Natural killer cell (primary cell): ENCODE measurements around the gene CAP1. TPM values are rescaled to one million over a fixed set of nuclear protein-coding genes. Genes with fewer than 3 reads are reported as not detected.
A peak's percentile ranks its signal among the peaks of the same experiment; 100 is the strongest.

Experiments used
- ATAC-seq, 3 donors: fragments of 150-1000 bp in 2 of 3; fragments of 200-7000 bp in 1 of 3; cut with Tn5 transposase; 1 replicate in 1 of 3; 2 replicates in 2 of 3; pipeline ENCODE4 v1.10.0; 2021; ENCODE audit warnings: mild to moderate bottlenecking in 2 of 3, moderate library complexity in 2 of 3
- DNase-seq, 2 donors: peaks; one replicate each; pipeline versions ENCODE4 v3.0.0 to v3.0.0-alpha.2; 2013 to 2021; ENCODE audit warnings: mixed read lengths in 1 of 2
- H3K27ac ChIP-seq: one replicate; pipeline ENCODE4 v1.5.1; 2013; ENCODE audit warnings: mild to moderate bottlenecking, low read length
- H3K27me3 ChIP-seq: one replicate; pipeline ENCODE4 v1.6.1; 2013; ENCODE audit warnings: low read length; ENCODE audit not compliant: control insufficient read depth, insufficient read depth
- H3K36me3 ChIP-seq: one replicate; pipeline ENCODE4 v1.6.1; 2013; ENCODE audit warnings: low read length; ENCODE audit not compliant: control insufficient read depth, insufficient read depth
- H3K4me1 ChIP-seq: one replicate; pipeline ENCODE4 v1.6.1; 2013; ENCODE audit warnings: low read length; ENCODE audit not compliant: control insufficient read depth, insufficient read depth
- H3K4me3 ChIP-seq: one replicate; pipeline ENCODE4 v1.5.1; 2013; ENCODE audit warnings: low read length
- H3K9me3 ChIP-seq: one replicate; pipeline ENCODE4 v1.6.1; 2013; ENCODE audit warnings: low read length; ENCODE audit not compliant: control insufficient read depth, insufficient read depth
- H3K27ac Mint-ChIP-seq, 2 donors: one replicate each; pipeline ENCODE4 v1.8.0; 2022; ENCODE audit warnings: mild to moderate bottlenecking in 2 of 2, mixed read lengths in 2 of 2, moderate library complexity in 1 of 2
- H3K27me3 Mint-ChIP-seq, 2 donors: one replicate each; pipeline ENCODE4 v1.8.0; 2022; ENCODE audit warnings: low read depth in 2 of 2, mixed read lengths in 2 of 2
- H3K36me3 Mint-ChIP-seq: one replicate; pipeline ENCODE4 v1.8.0; 2022; ENCODE audit warnings: mixed read lengths
- H3K4me1 Mint-ChIP-seq, 2 donors: one replicate each; pipeline ENCODE4 v1.8.0; 2022; ENCODE audit warnings: mixed read lengths in 2 of 2
- H3K4me3 Mint-ChIP-seq: one replicate; pipeline ENCODE4 v1.8.0; 2022; ENCODE audit warnings: mild to moderate bottlenecking, moderate library complexity, mixed read lengths
- H3K9me3 Mint-ChIP-seq, 2 donors: one replicate each; pipeline ENCODE4 v1.8.0; 2022; ENCODE audit warnings: mixed read lengths in 2 of 2
- WGBS: methylation state at CpG from one replicate; pipeline ENCODE4 v1.1.7; 2013; ENCODE audit warnings: missing lambda C conversion rate; ENCODE audit not compliant: insufficient coverage; 5-methylcytosine and 5-hydroxymethylcytosine counted together
- intact Hi-C: fragments of 100-400 bp; cut with micrococcal nuclease; formaldehyde crosslinking; loops from one replicate; pipeline ENCODE4 v1.14.2; 2022
- total RNA-seq, 4 donors: library from RNA; stranded (reverse); fragments of 120-200 nt in 1 of 4; gene quantifications; one replicate each; pipeline versions ENCODE4 v1.2.3 to v1.2.4, GENCODE V29; 2013 to 2022
- TF ChIP-seq, protein P1 (sequence below): fragments of 200-600 bp; IDR thresholded peaks from one replicate; pipeline ENCODE4 v1.8.0; 2022; ENCODE audit warnings: antibody characterized with exemption

CAP1 gene
- 100 to 1,000 TPM; 482 to 541 (median 537) TPM for total RNA-seq
- 452 TPM for total RNA-seq (2013)

GRCh38 chr1:40040511-40041465, at the start of gene CAP1:
Gene CAP1 (plus strand): TSS chr1:40040729. CDS start chr1:40059347, 18,618 bp downstream.
- ATAC-seq: peak; percentile 91 to 98 (median 91)
- Histone ChIP-seq H3K27ac (peak within 1 kb of the TSS; percentile 98), H3K9me3 (no peaks in the 10 kb centered on the region), H3K27me3 (no peaks in the 10 kb centered on the region), H3K4me1 (peaks cover 73% of the 10 kb centered on the region), H3K36me3 (peaks cover 14% of the 10 kb centered on the region), H3K4me3 (peak within 1 kb of the TSS; percentile 99)
- intact Hi-C loops: loop anchor here (2.0 kb wide), 2 partner anchors 18 to 218 kb away; partner anchors contain the start of gene ZMPSTE24
- H3K4me1 Mint-ChIP-seq: peaks cover 69 to 77% of the 10 kb centered on the region in 2 donors
- H3K27me3 Mint-ChIP-seq: no peaks in the 10 kb centered on the region
- DNase-seq: peak; percentile 99 to 100
- TF ChIP-seq, protein P1, sequence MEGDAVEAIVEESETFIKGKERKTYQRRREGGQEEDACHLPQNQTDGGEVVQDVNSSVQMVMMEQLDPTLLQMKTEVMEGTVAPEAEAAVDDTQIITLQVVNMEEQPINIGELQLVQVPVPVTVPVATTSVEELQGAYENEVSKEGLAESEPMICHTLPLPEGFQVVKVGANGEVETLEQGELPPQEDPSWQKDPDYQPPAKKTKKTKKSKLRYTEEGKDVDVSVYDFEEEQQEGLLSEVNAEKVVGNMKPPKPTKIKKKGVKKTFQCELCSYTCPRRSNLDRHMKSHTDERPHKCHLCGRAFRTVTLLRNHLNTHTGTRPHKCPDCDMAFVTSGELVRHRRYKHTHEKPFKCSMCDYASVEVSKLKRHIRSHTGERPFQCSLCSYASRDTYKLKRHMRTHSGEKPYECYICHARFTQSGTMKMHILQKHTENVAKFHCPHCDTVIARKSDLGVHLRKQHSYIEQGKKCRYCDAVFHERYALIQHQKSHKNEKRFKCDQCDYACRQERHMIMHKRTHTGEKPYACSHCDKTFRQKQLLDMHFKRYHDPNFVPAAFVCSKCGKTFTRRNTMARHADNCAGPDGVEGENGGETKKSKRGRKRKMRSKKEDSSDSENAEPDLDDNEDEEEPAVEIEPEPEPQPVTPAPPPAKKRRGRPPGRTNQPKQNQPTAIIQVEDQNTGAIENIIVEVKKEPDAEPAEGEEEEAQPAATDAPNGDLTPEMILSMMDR: no peak
- peak within 1 kb of the TSS; percentile 96 to 98 for H3K27ac Mint-ChIP-seq
- peak within 1 kb of the TSS; percentile 84 for H3K4me3 Mint-ChIP-seq
- H3K36me3 Mint-ChIP-seq: no peaks in the 10 kb centered on the region
- under 1% methylated on average over 65 of the region's 65 CpGs for WGBS
- no peaks in the 10 kb centered on the region for H3K9me3 Mint-ChIP-seq

GRCh38 chr1:39992234-39992633, 48.3 kb upstream of the CAP1 start:
- H3K4me3 Mint-ChIP-seq: no peak overlapping the region
- H3K36me3 Mint-ChIP-seq: no peaks in the 10 kb centered on the region
- TF ChIP-seq, protein P1: no peak
- peaks cover 24 to 26% of the 10 kb centered on the region in 2 donors for H3K4me1 Mint-ChIP-seq
- no peak for ATAC-seq
- intact Hi-C loops: no loop called here
- no peak overlapping the region for H3K27ac Mint-ChIP-seq
- no peaks in the 10 kb centered on the region for H3K9me3 ChIP-seq
- no peaks in the 10 kb centered on the region for H3K36me3 ChIP-seq
- H3K9me3 Mint-ChIP-seq: no peaks in the 10 kb centered on the region
- H3K4me3 ChIP-seq: no peak overlapping the region
- peaks cover 22% of the 10 kb centered on the region for H3K4me1 ChIP-seq
- H3K27ac ChIP-seq: no peak overlapping the region
- H3K27me3 ChIP-seq: no peaks in the 10 kb centered on the region
- no peak for DNase-seq
- H3K27me3 Mint-ChIP-seq: no peaks in the 10 kb centered on the region
- 58% methylated on average over 2 of the region's 2 CpGs for WGBS

- H3K4me3 Mint-ChIP-seq: no peak overlapping the region
- Histone ChIP-seq H3K27me3 (no peaks in the 10 kb centered on the region), H3K9me3 (no peaks in the 10 kb centered on the region), H3K27ac (no peak overlapping the region), H3K36me3 (no peaks in the 10 kb centered on the region), H3K4me1 (peaks cover 22% of the 10 kb centered on the region), H3K4me3 (no peak overlapping the region)
- ATAC-seq (no peak), DNase-seq (no peak)
- H3K27ac Mint-ChIP-seq: no peak overlapping the region
- intact Hi-C loops: no loop called here
- no peaks in the 10 kb centered on the region for H3K9me3 Mint-ChIP-seq
- no peaks in the 10 kb centered on the region for H3K36me3 Mint-ChIP-seq
- no peaks in the 10 kb centered on the region for H3K27me3 Mint-ChIP-seq
- 98% methylated on average over 5 of the region's 5 CpGs for WGBS
- H3K4me1 Mint-ChIP-seq: peaks cover 24 to 26% of the 10 kb centered on the region in 2 donors
- TF ChIP-seq, protein P1: no peak
Measured at GRCh38 chr1:39992888-39993287, 47.6 kb upstream of the CAP1 start.
